Neural cell (in vitro differentiated cells): ENCODE results near the gene IL10RB. TPM values are rescaled to one million over a fixed set of nuclear protein-coding genes. Genes with fewer than 3 reads are reported as not detected.
"Not testable (repeated sequence)": the region's sequence is repeated elsewhere in the genome, so short reads cannot be mapped to it uniquely, and the experiment has no call there.

Source experiments
- H2AFZ ChIP-seq: fragments of 200-600, 300-800 bp; sonication (generic), shearing (Covaris generic); 2 replicates; pipeline ENCODE4 v1.6.0; 2014; ENCODE audit warnings: low read depth, mild to moderate bottlenecking, antibody characterized with exemption, low read length, moderate library complexity
- H3F3A ChIP-seq: fragments of 200-600 bp; shearing (Covaris generic); 2 replicates; pipeline ENCODE4 v1.6.1; 2016; ENCODE audit warnings: mild to moderate bottlenecking, moderate library complexity, mixed read lengths, antibody characterized with exemption, low read length; ENCODE audit not compliant: insufficient read depth, poor library complexity, severe bottlenecking
- H3K27ac ChIP-seq: fragments of 200-600, 300-800 bp; sonication (generic), shearing (Covaris generic); 2 replicates; pipeline ENCODE4 v1.5.1; 2014; ENCODE audit warnings: mild to moderate bottlenecking, low read length, moderate library complexity
- H3K27me3 ChIP-seq: fragments of 300-800, 200-600 bp; sonication (generic), shearing (Covaris generic); 2 replicates; pipeline ENCODE4 v1.6.0; 2014; ENCODE audit warnings: mild to moderate bottlenecking, low read depth, low read length, moderate library complexity; ENCODE audit not compliant: insufficient read depth
- H3K36me3 ChIP-seq: fragments of 300-800, 200-600 bp; sonication (generic), shearing (Covaris generic); 2 replicates; pipeline ENCODE4 v1.5.1; 2014; ENCODE audit warnings: mild to moderate bottlenecking, antibody characterized with exemption, low read length, moderate library complexity; ENCODE audit not compliant: insufficient read depth
- H3K4me2 ChIP-seq: fragments of 300-800, 200-600 bp; sonication (generic), shearing (Covaris generic); 2 replicates; pipeline ENCODE4 v1.6.0; 2014; ENCODE audit warnings: mild to moderate bottlenecking, low read length
- H3K4me3 ChIP-seq: fragments of 300-800, 200-600 bp; sonication (generic), shearing (Covaris generic); 2 replicates; pipeline ENCODE4 v1.5.1; 2014; ENCODE audit warnings: mild to moderate bottlenecking, low read length, moderate library complexity
- H3K79me2 ChIP-seq: fragments of 200-600 bp; shearing (Covaris generic); replicated peaks from 2 replicates; pipeline ENCODE4 v1.6.0; 2014; ENCODE audit warnings: mild to moderate bottlenecking, low read length, moderate library complexity; ENCODE audit not compliant: insufficient read depth
- H3K9ac ChIP-seq: fragments of 300-800, 200-600 bp; sonication (generic), shearing (Covaris generic); 2 replicates; pipeline ENCODE4 v1.6.1; 2016; ENCODE audit warnings: mild to moderate bottlenecking, low read length, mixed read lengths
- H3K9me2 ChIP-seq: fragments of 200-600 bp; shearing (Covaris generic); 2 replicates; pipeline ENCODE4 v1.6.1; 2016; ENCODE audit warnings: mild to moderate bottlenecking, low read length, mixed read lengths; ENCODE audit not compliant: insufficient read depth
- H3K9me3 ChIP-seq: fragments of 200-600, 300-800 bp; sonication (generic), shearing (Covaris generic); 2 replicates; pipeline ENCODE4 v1.6.1; 2016; ENCODE audit warnings: mild to moderate bottlenecking, mixed run types, low read length, moderate library complexity, mixed read lengths
- H4K20me1 ChIP-seq: fragments of 200-600 bp; shearing (Covaris generic); 2 replicates; pipeline ENCODE4 v1.6.1; 2016; ENCODE audit warnings: mild to moderate bottlenecking, mixed run types; ENCODE audit not compliant: insufficient read depth
- CTCF ChIP-seq: fragments of 450-650 bp; IDR thresholded peaks from 2 replicates; pipeline ENCODE4 v1.5.1; 2014; ENCODE audit warnings: antibody characterized with exemption, mild to moderate bottlenecking, moderate library complexity; ENCODE audit not compliant: poor library complexity, severe bottlenecking
- EP300 ChIP-seq: fragments of 450-650 bp; conservative IDR thresholded peaks from 2 replicates; pipeline ENCODE4 v1.6.1; 2014; ENCODE audit warnings: antibody characterized with exemption, mild to moderate bottlenecking, moderate library complexity; ENCODE audit not compliant: poor library complexity, severe bottlenecking
- EZH2 ChIP-seq: fragments of 200-600, 300-800 bp; shearing (Covaris generic), sonication (generic); IDR thresholded peaks from 2 replicates; pipeline ENCODE4 v1.6.1; 2014; ENCODE audit warnings: antibody characterized with exemption, low read length, borderline replicate concordance, mild to moderate bottlenecking; ENCODE audit not compliant: insufficient read depth, poor library complexity, severe bottlenecking
- MXI1 ChIP-seq: fragments of 450-650 bp; conservative IDR thresholded peaks from 2 replicates; pipeline ENCODE4 v1.6.1; 2014; ENCODE audit warnings: antibody characterized with exemption, mild to moderate bottlenecking; ENCODE audit not compliant: poor library complexity, severe bottlenecking
- POLR2AphosphoS5 ChIP-seq: IDR thresholded peaks from 2 replicates; pipeline ENCODE4 v1.6.1; 2012
- RAD21 ChIP-seq: fragments of 450-650 bp; conservative IDR thresholded peaks from 2 replicates; pipeline ENCODE4 v1.6.1; 2014; ENCODE audit warnings: antibody characterized with exemption, mild to moderate bottlenecking, moderate library complexity
- REST ChIP-seq: IDR thresholded peaks from 2 replicates; pipeline ENCODE4 v1.6.1; 2012; ENCODE audit warnings: borderline replicate concordance
- SMC3 ChIP-seq: fragments of 450-650 bp; conservative IDR thresholded peaks from 2 replicates; pipeline ENCODE4 v1.6.1; 2014; ENCODE audit warnings: antibody characterized with exemption, mild to moderate bottlenecking, moderate library complexity; ENCODE audit not compliant: poor library complexity
- TAF1 ChIP-seq: IDR thresholded peaks from 2 replicates; pipeline ENCODE4 v1.6.1; 2012; ENCODE audit warnings: low read depth
- polyA plus RNA-seq: library from polyadenylated mRNA; depleted of rRNA; stranded (reverse); fragments of >200 nt; gene quantifications from 2 replicates; pipeline ENCODE4 v1.2.3, GENCODE V29; 2014

IL10RB gene
- polyA plus RNA-seq, 1 donor from 2014 or later = 6.0 TPM

- H3K36me3 ChIP-seq = peaks cover 17% of the 10 kb centered on the region
- no peak for TF ChIP-seq CTCF
- no peak for TF ChIP-seq POLR2AphosphoS5
- no peak for TF ChIP-seq EZH2
- no peak for TF ChIP-seq REST
- no peak for TF ChIP-seq MXI1
Measured at GRCh38 chr21:33249331-33250002, 16.7 kb upstream of the IL10RB start.

GRCh38 chr21:33251119-33251518 lies 15.0 kb upstream of the IL10RB start:
- Histone ChIP-seq H3K79me2 (no peaks in the 10 kb centered on the region), H3K27ac (no peak overlapping the region), H3K9me2 (no peaks in the 10 kb centered on the region), H3K4me3 (no peak overlapping the region), H3K9me3 (no peaks in the 10 kb centered on the region), H3K36me3 (peaks cover 10% of the 10 kb centered on the region), H3K27me3 (no peaks in the 10 kb centered on the region), H4K20me1 (no peaks in the 10 kb centered on the region), H2AFZ (no peak overlapping the region), H3F3A (no peaks in the 10 kb centered on the region), H3K9ac (no peak overlapping the region), H3K4me2 (no peak overlapping the region)
- TF ChIP-seq EP300 = no peak
- TF ChIP-seq TAF1 = no peak
- TF ChIP-seq RAD21 = no peak
- TF ChIP-seq CTCF = no peak
- TF ChIP-seq REST = no peak
- no peak for TF ChIP-seq EZH2
- no peak for TF ChIP-seq MXI1
- TF ChIP-seq POLR2AphosphoS5 = no peak
- no peak for TF ChIP-seq SMC3

More at GRCh38 chr21:33249331-33250002, 16.7 kb upstream of the IL10RB start:
- no peak overlapping the region for H3K9ac ChIP-seq
- H3K79me2 ChIP-seq = no peaks in the 10 kb centered on the region
- H2AFZ ChIP-seq = no peak overlapping the region
- H3F3A ChIP-seq = no peaks in the 10 kb centered on the region
- H3K9me3 ChIP-seq = no peaks in the 10 kb centered on the region
- H3K27ac ChIP-seq = no peak overlapping the region
- no peak overlapping the region for H3K4me2 ChIP-seq
- no peak overlapping the region for H3K4me3 ChIP-seq
- no peaks in the 10 kb centered on the region for H4K20me1 ChIP-seq
- H3K27me3 ChIP-seq = no peaks in the 10 kb centered on the region
- H3K9me2 ChIP-seq = no peaks in the 10 kb centered on the region

- not testable (repeated sequence) for H3K9me2 ChIP-seq, H3K9me3 ChIP-seq, H3K27me3 ChIP-seq, H3K36me3 ChIP-seq, H3K27ac ChIP-seq, H3K79me2 ChIP-seq, H3K4me2 ChIP-seq, H2AFZ ChIP-seq, H3K4me3 ChIP-seq, H3K9ac ChIP-seq, H4K20me1 ChIP-seq, H3F3A ChIP-seq
Measured at GRCh38 chr21:33253382-33253781, 12.8 kb upstream of the IL10RB start.
